CD14-positive monocyte (primary cell): ENCODE results near the gene SLC17A7. TPM values are rescaled to one million over a fixed set of nuclear protein-coding genes. Genes with fewer than 3 reads are reported as not detected.
A peak's percentile ranks its signal among the peaks of the same experiment; 100 is the strongest.
"Not testable (repeated sequence)": the region's sequence is repeated elsewhere in the genome, so short reads cannot be mapped to it uniquely, and the experiment has no call there.

Experiments used
- DNase-seq, 3 donors: peaks; one replicate each; pipeline ENCODE4 v3.0.0-alpha.2; 2011 to 2022
- H2AFZ ChIP-seq: 2 replicates; pipeline ENCODE4 v1.6.0; 2012; ENCODE audit warnings: mild to moderate bottlenecking, low read depth, low read length, inconsistent platforms; ENCODE audit not compliant: insufficient read depth, poor library complexity, severe bottlenecking
- H3K27ac ChIP-seq, 2 donors: 1 replicate in 1 of 2; 2 replicates in 1 of 2; pipeline ENCODE4 v1.5.1; 2012 to 2013; ENCODE audit warnings: low read length in 2 of 2, control low read depth in 1 of 2, inconsistent platforms in 1 of 2, low read depth in 1 of 2, mild to moderate bottlenecking in 1 of 2
- H3K27me3 ChIP-seq, 2 donors: one replicate each; pipeline versions ENCODE4 v1.6.0 to v1.6.1; 2011 to 2013; ENCODE audit warnings: low read length in 2 of 2; ENCODE audit not compliant: control insufficient read depth in 2 of 2, insufficient read depth in 2 of 2
- H3K36me3 ChIP-seq, 2 donors: replicated peaks in 1 of 2; 1 replicate in 1 of 2; 2 replicates in 1 of 2; pipeline versions ENCODE4 v1.5.1 to v1.6.1; 2012 to 2013; ENCODE audit warnings: low read length in 2 of 2, control low read depth in 1 of 2, inconsistent platforms in 1 of 2, mild to moderate bottlenecking in 1 of 2; ENCODE audit not compliant: insufficient read depth in 2 of 2, control insufficient read depth in 1 of 2
- H3K4me1 ChIP-seq, 2 donors: 1 replicate in 1 of 2; 2 replicates in 1 of 2; pipeline versions ENCODE4 v1.5.1 to v1.6.1; 2012 to 2013; ENCODE audit warnings: low read length in 2 of 2, control low read depth in 1 of 2, inconsistent platforms in 1 of 2, mild to moderate bottlenecking in 1 of 2, moderate library complexity in 1 of 2; ENCODE audit not compliant: insufficient read depth in 2 of 2, control insufficient read depth in 1 of 2
- H3K4me2 ChIP-seq: replicated peaks from 2 replicates; pipeline ENCODE3; 2012; ENCODE audit warnings: low read length, moderate library complexity, mild to moderate bottlenecking; ENCODE audit not compliant: poor library complexity, severe bottlenecking; ENCODE audit errors: extremely low read depth
- H3K4me3 ChIP-seq, 3 experiments: fragments of 200-600 bp in 1 of 3; sonication (generic) in 1 of 3; replicated peaks in 1 of 3; 1 replicate in 2 of 3; 2 replicates in 1 of 3; pipeline ENCODE4 v1.5.1; 2011 to 2013; ENCODE audit warnings: low read length in 3 of 3, mild to moderate bottlenecking in 3 of 3, control low read depth in 2 of 3, low read depth in 2 of 3, inconsistent platforms in 1 of 3, moderate library complexity in 1 of 3
- H3K79me2 ChIP-seq: 2 replicates; pipeline ENCODE4 v1.6.0; 2012; ENCODE audit warnings: mild to moderate bottlenecking, control low read depth, inconsistent platforms, low read length, moderate library complexity; ENCODE audit not compliant: insufficient read depth
- H3K9ac ChIP-seq: 2 replicates; pipeline ENCODE4 v1.6.0; 2017; ENCODE audit warnings: low read length, mild to moderate bottlenecking; ENCODE audit not compliant: insufficient read depth, poor library complexity, severe bottlenecking
- H3K9me3 ChIP-seq, 2 donors: replicated peaks in 1 of 2; 1 replicate in 1 of 2; 2 replicates in 1 of 2; pipeline versions ENCODE4 v1.5.1 to v1.6.1; 2012 to 2013; ENCODE audit warnings: low read length in 2 of 2, control low read depth in 1 of 2; ENCODE audit not compliant: control insufficient read depth in 1 of 2, insufficient read depth in 1 of 2
- H4K20me1 ChIP-seq: 2 replicates; pipeline ENCODE4 v1.6.0; 2012; ENCODE audit warnings: mild to moderate bottlenecking, low read length, control low read depth, moderate library complexity; ENCODE audit not compliant: insufficient read depth
- H3K27ac Mint-ChIP-seq, 7 donors: one replicate each; pipeline ENCODE4 v1.8.0; 2020; ENCODE audit warnings: mild to moderate bottlenecking in 7 of 7, mixed read lengths in 7 of 7, moderate library complexity in 6 of 7, inconsistent platforms in 2 of 7
- H3K27me3 Mint-ChIP-seq, 3 donors: one replicate each; pipeline ENCODE4 v1.8.0; 2021 to 2022; ENCODE audit warnings: low read depth in 3 of 3, mild to moderate bottlenecking in 3 of 3, mixed read lengths in 3 of 3, moderate library complexity in 3 of 3, inconsistent platforms in 1 of 3
- H3K36me3 Mint-ChIP-seq, 2 donors: one replicate each; pipeline ENCODE4 v1.8.0; 2020; ENCODE audit warnings: mixed read lengths in 2 of 2, inconsistent platforms in 1 of 2, mild to moderate bottlenecking in 1 of 2
- H3K4me1 Mint-ChIP-seq: one replicate; pipeline ENCODE4 v1.8.0; 2020; ENCODE audit warnings: mild to moderate bottlenecking, mixed read lengths
- H3K4me3 Mint-ChIP-seq, 2 donors: one replicate each; pipeline ENCODE4 v1.8.0; 2020; ENCODE audit warnings: mild to moderate bottlenecking in 2 of 2, mixed read lengths in 2 of 2, moderate library complexity in 1 of 2
- H3K9me3 Mint-ChIP-seq, 7 donors: one replicate each; pipeline ENCODE4 v1.8.0; 2020 to 2022; ENCODE audit warnings: mixed read lengths in 7 of 7, mild to moderate bottlenecking in 6 of 7, moderate library complexity in 6 of 7, inconsistent platforms in 2 of 7
- CTCF ChIP-seq: fragments of 200-600 bp; IDR thresholded peaks from one replicate; pipeline ENCODE4 v1.8.0; 2022; ENCODE audit warnings: antibody characterized with exemption, mild to moderate bottlenecking
- WGBS: methylation state at CpG from one replicate; pipeline ENCODE4 v1.1.5; 2013; ENCODE audit warnings: missing lambda C conversion rate; ENCODE audit not compliant: insufficient coverage; 5-methylcytosine and 5-hydroxymethylcytosine counted together
- intact Hi-C, 2 donors: fragments of 100-400 bp; cut with micrococcal nuclease; formaldehyde crosslinking; loops; one replicate each; pipeline versions ENCODE4 v1.15.0 to v1.15.1; 2023
- polyA plus RNA-seq, 3 donors: library from polyadenylated mRNA; depleted of rRNA in 1 of 3; unstranded in 2 of 3; stranded (reverse) in 1 of 3; fragments of 300-500 nt in 2 of 3; fragments of >200 nt in 1 of 3; fragmentation: Illumina TruSeq in 2 of 3; gene quantifications; 1 replicate in 2 of 3; 2 replicates in 1 of 3; pipeline ENCODE4 v1.2.3, GENCODE V29; 2012 to 2021

Gene SLC17A7
- polyA plus RNA-seq, 3 donors, result 0.04 to 0.09 TPM; not detected in 1

GRCh38 chr19:49445997-49446396 lies 4.7 kb upstream of the SLC17A7 start:
- DNase-seq, result no peak
- Mint-ChIP-seq H3K27me3 (peaks cover 13 to 19% (median 15%) of the 10 kb centered on the region in 3 donors), H3K36me3 (peaks cover 47 to 53% of the 10 kb centered on the region in 2 donors), H3K4me1 (peaks cover 60% of the 10 kb centered on the region), H3K9me3 (peaks cover 0 to 12% (median 8%) of the 10 kb centered on the region in 7 donors), H3K4me3 (no peak overlapping the region), H3K27ac (peak overlapping the region in 3 of 7 donors; percentile 21 to 69 (median 42))
- 85% methylated on average over 3 of the region's 3 CpGs for WGBS
- no peaks in the 10 kb centered on the region for H4K20me1 ChIP-seq
- H3K27ac ChIP-seq, result no peak overlapping the region
- no peak overlapping the region for H3K9ac ChIP-seq
- no peak for TF ChIP-seq CTCF
- H3K4me3 ChIP-seq, result no peak overlapping the region
- intact Hi-C loops, result no loop called here
- H3K4me2 ChIP-seq, result no peak overlapping the region
- peaks cover 12 to 14% of the 10 kb centered on the region in 2 donors for H3K27me3 ChIP-seq
- peaks cover 7% of the 10 kb centered on the region for H3K79me2 ChIP-seq
- peaks cover 24 to 33% of the 10 kb centered on the region in 2 donors for H3K36me3 ChIP-seq
- peaks cover 0 to 10% of the 10 kb centered on the region in 2 donors for H3K9me3 ChIP-seq
- H2AFZ ChIP-seq, result no peak overlapping the region
- H3K4me1 ChIP-seq, result peaks cover 43 to 55% of the 10 kb centered on the region in 2 donors

DNA sequence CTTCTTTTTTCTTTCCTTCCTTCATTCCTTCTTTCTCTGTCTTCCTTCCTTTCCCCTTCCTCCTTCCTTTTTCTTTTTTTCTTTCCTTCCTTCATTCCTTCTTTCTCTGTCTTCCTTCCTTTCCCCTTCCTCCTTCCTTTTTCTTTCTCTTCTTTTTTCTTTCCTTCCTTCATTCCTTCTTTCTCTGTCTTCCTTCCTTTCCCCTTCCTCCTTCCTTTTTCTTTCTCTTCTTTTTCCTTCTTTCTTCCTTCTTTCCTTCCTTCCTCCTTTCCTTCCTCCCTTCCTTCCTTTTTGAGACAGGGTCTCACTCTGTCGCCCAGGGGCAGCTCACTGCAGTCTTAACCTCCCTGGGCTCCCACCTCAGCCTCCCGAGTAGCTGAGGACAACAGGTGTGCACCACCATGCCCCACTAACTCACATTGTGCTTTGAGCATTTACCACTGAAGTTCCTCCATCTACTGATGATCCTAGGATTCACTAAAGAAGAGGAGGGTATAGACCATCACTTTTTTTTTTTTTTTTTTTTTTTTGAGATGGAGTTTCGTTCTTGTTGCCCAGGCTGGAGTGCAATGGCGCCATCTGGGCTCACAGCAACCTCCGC lies 2.9 kb upstream of the SLC17A7 start:
- not testable (repeated sequence) for H4K20me1 ChIP-seq, H3K27ac ChIP-seq, H3K79me2 ChIP-seq, H3K9ac ChIP-seq, DNase-seq, H2AFZ ChIP-seq
- Histone ChIP-seq H3K36me3 (peaks cover 20 to 29% of the 10 kb centered on the region in 2 donors), H3K9me3 (peaks cover 0 to 17% of the 10 kb centered on the region in 2 donors), H3K4me2 (peak overlapping the region; percentile 100), H3K4me1 (peaks cover 37 to 46% of the 10 kb centered on the region in 2 donors), H3K27me3 (peaks cover 29 to 32% of the 10 kb centered on the region in 2 donors), H3K4me3 (peak overlapping the region in 1 of 3 experiments; percentile 95)
- intact Hi-C loops, result loop anchor here in 1 of 2 donors (5.0 kb wide), 1 partner anchor 52 kb away; no protein-coding TSS in a partner anchor
- Mint-ChIP-seq H3K36me3 (peaks cover 40 to 41% of the 10 kb centered on the region in 2 donors), H3K4me3 (peak overlapping the region in 1 of 2 donors; percentile 9), H3K4me1 (peaks cover 52% of the 10 kb centered on the region), H3K27me3 (peaks cover 31 to 37% (median 33%) of the 10 kb centered on the region in 3 donors), H3K27ac (peak overlapping the region in 2 of 7 donors; percentile 53 to 70), H3K9me3 (peaks cover 0 to 25% (median 14%) of the 10 kb centered on the region in 7 donors)
- WGBS, result 67% methylated on average over 5 of the region's 5 CpGs
